Astrocyte (in vitro differentiated cells and primary cell): Measurements from ENCODE around the gene GNPTG. TPM values are rescaled to one million over a fixed set of nuclear protein-coding genes. Genes with fewer than 3 reads are reported as not detected.

Source experiments
- DNase-seq: peaks from one replicate; pipeline ENCODE4 v3.0.0-alpha.2; 2010; ENCODE audit warnings: low read depth
- FAIRE-seq: peaks from 2 replicates; lab custom pipeline; 2011; peaks lifted over from hg19 to GRCh38; lab: Jason Lieb, UNC
- H2AFZ ChIP-seq: 2 replicates; pipeline ENCODE4 v1.6.0; 2012; ENCODE audit warnings: low read depth, low read length, inconsistent platforms
- H3K27ac ChIP-seq: 2 replicates; pipeline ENCODE4 v1.5.1; 2011; ENCODE audit warnings: low read depth, low read length, inconsistent platforms
- H3K27me3 ChIP-seq: 2 replicates; pipeline ENCODE4 v1.6.0; 2011; ENCODE audit warnings: low read length, inconsistent platforms; ENCODE audit not compliant: insufficient read depth
- H3K36me3 ChIP-seq: 2 replicates; pipeline ENCODE4 v1.5.1; 2011; ENCODE audit warnings: low read length, inconsistent platforms; ENCODE audit not compliant: insufficient read depth
- H3K4me1 ChIP-seq: 2 replicates; pipeline ENCODE4 v1.5.1; 2011; ENCODE audit warnings: low read length, inconsistent platforms; ENCODE audit not compliant: insufficient read depth
- H3K4me2 ChIP-seq: 2 replicates; pipeline ENCODE4 v1.6.0; 2012; ENCODE audit warnings: low read length, inconsistent platforms
- H3K4me3 ChIP-seq: 2 replicates; pipeline ENCODE4 v1.5.1; 2011; ENCODE audit warnings: low read depth, mild to moderate bottlenecking, low read length, inconsistent platforms; ENCODE audit not compliant: insufficient read depth
- H3K79me2 ChIP-seq: 2 replicates; pipeline ENCODE4 v1.6.0; 2012; ENCODE audit warnings: mild to moderate bottlenecking, low read length, inconsistent platforms; ENCODE audit not compliant: insufficient read depth
- H3K9ac ChIP-seq: 2 replicates; pipeline ENCODE4 v1.6.0; 2012; ENCODE audit warnings: mild to moderate bottlenecking, low read length, inconsistent platforms
- H3K9me3 ChIP-seq: 2 replicates; pipeline ENCODE4 v1.5.1; 2012; ENCODE audit warnings: low read depth, mild to moderate bottlenecking, low read length, inconsistent platforms; ENCODE audit not compliant: insufficient read depth
- H4K20me1 ChIP-seq: 2 replicates; pipeline ENCODE4 v1.6.0; 2012; ENCODE audit warnings: low read length, inconsistent platforms; ENCODE audit not compliant: insufficient read depth
- H3K27ac Mint-ChIP-seq: one replicate; pipeline ENCODE4 v1.8.0; 2021; ENCODE audit warnings: mild to moderate bottlenecking, mixed read lengths; ENCODE audit not compliant: unreplicated experiment
- H3K27me3 Mint-ChIP-seq: one replicate; pipeline ENCODE4 v1.8.0; 2021; ENCODE audit warnings: low read depth, mixed read lengths; ENCODE audit not compliant: unreplicated experiment
- H3K36me3 Mint-ChIP-seq: one replicate; pipeline ENCODE4 v1.8.0; 2021; ENCODE audit warnings: low read depth, mixed read lengths; ENCODE audit not compliant: unreplicated experiment
- H3K4me1 Mint-ChIP-seq: one replicate; pipeline ENCODE4 v1.8.0; 2021; ENCODE audit warnings: low read depth, mixed read lengths; ENCODE audit not compliant: unreplicated experiment
- H3K4me3 Mint-ChIP-seq: one replicate; pipeline ENCODE4 v1.8.0; 2021; ENCODE audit warnings: mild to moderate bottlenecking, moderate library complexity, mixed read lengths; ENCODE audit not compliant: unreplicated experiment
- H3K9me3 Mint-ChIP-seq: one replicate; pipeline ENCODE4 v1.8.0; 2021; ENCODE audit warnings: mild to moderate bottlenecking, mixed read lengths; ENCODE audit not compliant: unreplicated experiment
- CTCF ChIP-seq: IDR thresholded peaks from 2 replicates; pipeline ENCODE4 v1.5.1; 2011; ENCODE audit warnings: low read depth, mild to moderate bottlenecking, inconsistent platforms, low read length, moderate library complexity; ENCODE audit not compliant: insufficient read depth
- EZH2 ChIP-seq: IDR thresholded peaks from 2 replicates; pipeline ENCODE4 v1.6.1; 2012; ENCODE audit warnings: mild to moderate bottlenecking, low read length, inconsistent platforms; ENCODE audit not compliant: insufficient read depth
- total RNA-seq: library from RNA; stranded (reverse); gene quantifications from 2 replicates; pipeline ENCODE4 v1.2.1, GENCODE V29; 2021

GNPTG gene
- total RNA-seq, 1 donor from 2014 or later = 45.5 TPM

- Histone ChIP-seq H3K27ac (no peak overlapping the region), H3K27me3 (no peaks in the 10 kb centered on the region), H4K20me1 (peaks cover 72% of the 10 kb centered on the region), H3K4me1 (peaks cover 24% of the 10 kb centered on the region), H3K79me2 (peaks cover 77% of the 10 kb centered on the region), H3K4me3 (no peak overlapping the region), H3K4me2 (peak overlapping the region; percentile 100), H3K9ac (peak overlapping the region; percentile 99), H3K9me3 (no peaks in the 10 kb centered on the region), H3K36me3 (peaks cover 16% of the 10 kb centered on the region), H2AFZ (no peak overlapping the region)
- FAIRE-seq (no peak), DNase-seq (no peak)
- Mint-ChIP-seq H3K4me1 (peaks cover 6% of the 10 kb centered on the region), H3K27ac (no peak overlapping the region), H3K4me3 (no peak overlapping the region), H3K27me3 (no peaks in the 10 kb centered on the region), H3K9me3 (no peaks in the 10 kb centered on the region), H3K36me3 (peaks cover 6% of the 10 kb centered on the region)
- TF ChIP-seq EZH2 = no peak
- no peak for TF ChIP-seq CTCF
Measured at GRCh38 chr16:1312467-1312816, 39.3 kb upstream of the GNPTG start.

- Mint-ChIP-seq H3K27me3 (no peaks in the 10 kb centered on the region), H3K4me1 (peaks cover 6% of the 10 kb centered on the region), H3K4me3 (peak overlapping the region; percentile 40), H3K27ac (peak overlapping the region; percentile 20), H3K9me3 (no peaks in the 10 kb centered on the region), H3K36me3 (peaks cover 8% of the 10 kb centered on the region)
- Histone ChIP-seq H3K4me3 (no peak overlapping the region), H3K4me1 (peaks cover 24% of the 10 kb centered on the region), H3K36me3 (peaks cover 21% of the 10 kb centered on the region), H4K20me1 (peaks cover 77% of the 10 kb centered on the region), H3K9ac (no peak overlapping the region), H3K79me2 (peaks cover 81% of the 10 kb centered on the region), H3K27ac (no peak overlapping the region), H3K9me3 (no peaks in the 10 kb centered on the region), H2AFZ (no peak overlapping the region), H3K4me2 (no peak overlapping the region), H3K27me3 (no peaks in the 10 kb centered on the region)
- TF ChIP-seq CTCF = no peak
- TF ChIP-seq EZH2 = no peak
- FAIRE-seq (no peak), DNase-seq (no peak)
Measured at GRCh38 chr16:1312903-1313302, 38.8 kb upstream of the GNPTG start.

GRCh38 chr16:1313721-1314369 lies 37.9 kb upstream of the GNPTG start:
- Histone ChIP-seq H3K9ac (no peak overlapping the region), H3K36me3 (peaks cover 29% of the 10 kb centered on the region), H3K4me1 (peaks cover 24% of the 10 kb centered on the region), H3K27ac (no peak overlapping the region), H3K9me3 (no peaks in the 10 kb centered on the region), H2AFZ (no peak overlapping the region), H3K79me2 (peaks cover 90% of the 10 kb centered on the region), H3K27me3 (no peaks in the 10 kb centered on the region), H3K4me2 (no peak overlapping the region), H3K4me3 (no peak overlapping the region), H4K20me1 (peaks cover 86% of the 10 kb centered on the region)
- TF ChIP-seq EZH2 = no peak
- Mint-ChIP-seq H3K36me3 (peaks cover 8% of the 10 kb centered on the region), H3K27ac (no peak overlapping the region), H3K27me3 (no peaks in the 10 kb centered on the region), H3K4me3 (no peak overlapping the region), H3K9me3 (no peaks in the 10 kb centered on the region), H3K4me1 (peaks cover 6% of the 10 kb centered on the region)
- no peak for DNase-seq
- FAIRE-seq = no peak
